Left renal pelvis (tissue), 4 donors: ENCODE measurements around the gene NNT. TPM values are rescaled to one million over a fixed set of nuclear protein-coding genes. Genes with fewer than 3 reads are reported as not detected.
"Not testable (repeated sequence)": the region's sequence is repeated elsewhere in the genome, so short reads cannot be mapped to it uniquely, and the experiment has no call there.

Source experiments
- DNase-seq, 4 donors: peaks; one replicate each; pipeline ENCODE4 v3.0.0-alpha.2; 2013; ENCODE audit warnings: low read depth in 4 of 4, low spot score in 3 of 4
- polyA plus RNA-seq, 4 donors: library from polyadenylated mRNA; unstranded; fragments of 120-200 nt; gene quantifications; one replicate each; pipeline ENCODE4 v1.2.1, GENCODE V29; 2013; ENCODE audit not compliant: insufficient read length in 4 of 4

NNT gene
- polyA plus RNA-seq, 4 donors: 71.8 to 143 (median 114) TPM

- DNase-seq: no peak
These were observed 56.1 kb downstream of the NNT start for GRCh38 chr5:43659075-43659474.

DNA sequence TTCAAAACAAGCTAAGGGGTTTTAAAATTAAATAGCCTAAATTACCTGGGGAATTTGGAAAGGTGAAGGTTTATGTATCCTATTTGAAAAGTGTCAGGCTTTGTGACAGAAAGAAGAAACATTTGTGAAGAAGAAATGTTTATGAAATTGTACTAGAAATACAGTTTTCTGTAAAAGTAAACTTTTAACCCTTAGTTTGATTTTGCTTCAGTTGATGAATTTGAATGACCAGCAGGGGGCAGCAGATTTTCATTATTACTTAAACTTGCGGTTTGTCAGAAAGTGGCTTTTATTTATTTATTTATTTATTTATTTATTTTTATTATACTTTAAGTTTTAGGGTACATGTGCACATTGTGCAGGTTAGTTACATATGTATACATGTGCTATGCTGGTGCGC is 58.1 kb downstream of the NNT start:
- no peak for DNase-seq

DNA sequence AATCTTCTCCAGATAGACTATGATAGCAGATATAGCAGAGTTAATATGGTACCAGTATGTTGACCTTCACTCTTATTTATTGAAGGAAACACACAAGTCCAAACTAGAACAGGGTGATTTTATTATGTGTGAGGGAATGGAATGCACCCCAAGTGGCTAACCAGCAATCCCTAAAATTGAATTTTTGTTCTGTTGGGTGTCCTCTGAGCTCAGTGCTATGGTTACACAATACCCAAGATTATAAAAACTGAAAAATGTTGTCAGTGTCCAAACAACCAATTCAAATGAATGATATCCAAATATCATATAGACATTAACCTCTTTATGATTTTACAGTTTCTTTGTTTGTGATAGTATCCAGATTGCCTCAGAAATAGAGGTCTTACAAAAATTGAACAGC is 60.9 kb downstream of the NNT start:
- DNase-seq: no peak

DNA sequence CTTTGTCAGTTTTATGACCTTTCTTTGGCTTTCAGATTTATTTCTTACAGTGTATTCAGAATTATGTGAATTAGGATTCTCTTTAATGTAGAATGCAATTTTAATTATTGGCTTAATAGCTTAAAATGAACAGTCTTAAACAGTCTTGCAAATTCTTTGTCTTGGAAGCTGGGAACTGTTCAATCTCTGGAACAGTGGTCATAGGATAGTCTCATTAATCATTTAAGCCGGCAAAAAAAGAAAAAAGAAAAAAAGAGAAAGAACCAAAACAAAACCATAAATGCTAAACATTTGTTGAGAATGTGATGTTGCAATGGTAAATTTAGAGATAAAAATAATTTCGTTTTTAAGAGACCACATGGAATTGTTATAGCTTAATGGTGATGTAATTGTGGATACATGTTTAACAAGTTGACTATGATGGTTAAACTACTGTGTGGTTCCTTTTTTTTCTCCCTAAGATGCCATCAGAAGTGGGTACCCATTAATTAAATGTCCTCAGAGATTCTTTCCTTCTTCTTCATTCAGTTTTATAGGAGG is 61.6 kb downstream of the NNT start:
- DNase-seq: no peak

- not testable (repeated sequence) for DNase-seq
These were observed 62.8 kb downstream of the NNT start for GRCh38 chr5:43665749-43666148.

GRCh38 chr5:43666728-43667127 is 63.7 kb downstream of the NNT start:
- not testable (repeated sequence) for DNase-seq

DNA sequence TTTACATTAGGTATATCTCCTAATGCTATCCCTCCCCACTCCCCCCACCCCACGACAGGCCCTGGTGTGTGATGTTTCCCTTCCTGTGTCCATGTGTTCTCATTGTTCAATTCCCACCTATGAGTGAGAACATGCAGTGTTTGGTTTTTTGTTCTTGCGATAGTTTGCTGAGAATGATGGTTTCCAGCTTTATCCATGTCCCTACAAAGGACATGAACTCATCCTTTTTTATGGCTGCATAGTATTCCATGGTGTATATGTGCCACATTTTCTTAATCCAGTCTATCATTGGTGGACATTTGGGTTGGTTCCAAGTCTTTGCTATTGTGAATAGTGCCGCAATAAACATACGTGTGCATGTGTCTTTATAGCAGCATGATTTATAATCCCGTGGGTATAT is 64.4 kb downstream of the NNT start:
- not testable (repeated sequence) for DNase-seq

- no peak for DNase-seq
These were observed 71.6 kb downstream of the NNT start for GRCh38 chr5:43674536-43674935.

DNA sequence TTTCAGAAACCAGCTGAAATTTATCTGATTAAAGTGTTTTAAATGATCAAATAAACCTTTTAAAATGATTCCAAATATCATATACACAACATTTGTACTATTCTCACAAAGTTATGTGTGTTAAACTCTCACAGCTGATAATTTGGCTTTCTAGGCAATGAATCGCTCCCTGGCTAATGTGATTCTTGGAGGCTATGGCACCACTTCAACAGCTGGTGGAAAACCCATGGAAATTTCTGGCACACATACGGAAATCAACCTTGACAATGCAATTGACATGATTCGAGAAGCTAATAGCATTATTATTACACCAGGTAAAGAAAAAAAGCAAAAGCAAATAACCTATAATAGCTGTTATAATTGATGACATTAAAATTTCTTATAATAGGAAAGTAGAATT is 72.4 kb downstream of the NNT start:
- no peak for DNase-seq

DNA sequence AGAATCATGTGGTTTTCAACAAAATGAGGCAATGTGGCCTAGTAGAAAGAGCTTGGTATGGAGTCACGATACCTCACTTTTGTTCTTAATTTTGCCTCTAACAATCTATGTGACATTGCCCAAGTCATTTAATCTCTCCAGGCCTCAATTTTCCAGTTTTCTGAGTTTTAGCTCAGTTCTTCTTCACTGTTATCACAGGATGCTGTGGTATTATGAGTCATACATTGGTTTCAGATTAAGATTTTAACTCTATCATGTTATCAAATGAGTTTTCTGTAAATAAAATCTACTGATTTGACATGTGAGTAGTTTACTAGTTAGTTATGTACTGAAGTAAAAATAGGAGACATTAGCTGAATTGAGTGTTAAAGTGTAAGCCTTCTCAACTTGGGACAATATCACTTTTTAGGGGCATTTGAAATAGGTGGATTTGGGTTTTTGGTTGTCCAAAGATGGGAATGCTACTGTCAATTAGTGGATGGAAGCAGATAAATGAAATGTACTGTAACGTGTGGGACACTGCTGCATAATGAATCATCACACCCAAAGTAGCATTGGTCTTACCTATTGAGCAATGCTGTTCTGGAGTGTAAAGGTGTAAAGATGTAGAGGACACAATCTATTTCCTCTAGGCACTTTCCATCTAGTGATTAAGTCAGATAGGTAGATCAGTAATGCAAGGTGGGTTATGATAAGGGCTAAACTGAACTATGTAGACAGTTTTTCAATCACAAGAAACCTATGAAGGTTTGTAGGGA is 73.3 kb downstream of the NNT start:
- DNase-seq: no peak

GRCh38 chr5:43677253-43677652 is 74.3 kb downstream of the NNT start:
- no peak for DNase-seq

- DNase-seq: no peak
These were observed 76.2 kb downstream of the NNT start for GRCh38 chr5:43679214-43679613.

- DNase-seq: no peak
These were observed 77.3 kb downstream of the NNT start for GRCh38 chr5:43680286-43680685.

- DNase-seq: no peak
These were observed 81.0 kb downstream of the NNT start for GRCh38 chr5:43683884-43684471.

GRCh38 chr5:43685252-43685950 is 82.4 kb downstream of the NNT start:
- DNase-seq: no peak

- no peak for DNase-seq
These were observed 84.3 kb downstream of the NNT start for GRCh38 chr5:43687275-43687674.

DNA sequence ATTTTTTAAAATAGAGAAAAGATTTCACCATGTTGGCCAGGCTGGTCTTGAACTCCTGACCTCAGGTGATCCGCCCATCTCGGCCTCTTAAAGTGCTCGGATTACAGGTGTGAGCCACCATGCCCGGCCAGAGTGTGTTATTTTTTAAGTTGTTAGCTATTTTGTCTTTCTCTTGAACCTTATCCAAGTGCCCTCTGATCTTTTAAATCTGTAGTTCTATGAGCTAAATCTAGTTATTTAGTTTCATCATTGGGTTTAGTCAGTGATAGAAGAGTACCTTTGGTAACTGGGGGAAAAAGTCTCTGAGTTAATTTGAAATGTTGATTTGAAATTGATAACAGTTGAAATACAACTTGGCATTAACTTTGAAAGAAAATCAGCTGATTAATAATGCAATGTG is 88.3 kb downstream of the NNT start:
- DNase-seq: no peak

DNA sequence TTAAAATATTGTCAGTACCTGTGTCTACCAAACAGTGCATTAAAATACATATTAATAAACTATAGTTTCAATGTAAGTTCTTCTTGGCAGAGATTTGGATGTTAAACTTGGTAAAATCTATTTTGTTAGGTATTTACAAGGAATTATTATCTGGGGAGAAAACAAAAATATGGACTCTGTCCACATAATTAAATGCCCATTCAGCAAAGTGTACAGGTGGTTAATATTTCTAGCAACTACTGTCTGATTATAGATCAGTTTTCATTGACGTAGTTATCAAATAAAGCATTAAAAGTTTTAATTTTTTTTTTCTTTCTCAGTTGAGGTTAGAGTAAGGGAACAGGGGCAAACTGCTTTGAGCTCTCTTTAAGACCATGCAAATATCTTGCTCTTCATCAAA is 88.9 kb downstream of the NNT start:
- DNase-seq: no peak

DNA sequence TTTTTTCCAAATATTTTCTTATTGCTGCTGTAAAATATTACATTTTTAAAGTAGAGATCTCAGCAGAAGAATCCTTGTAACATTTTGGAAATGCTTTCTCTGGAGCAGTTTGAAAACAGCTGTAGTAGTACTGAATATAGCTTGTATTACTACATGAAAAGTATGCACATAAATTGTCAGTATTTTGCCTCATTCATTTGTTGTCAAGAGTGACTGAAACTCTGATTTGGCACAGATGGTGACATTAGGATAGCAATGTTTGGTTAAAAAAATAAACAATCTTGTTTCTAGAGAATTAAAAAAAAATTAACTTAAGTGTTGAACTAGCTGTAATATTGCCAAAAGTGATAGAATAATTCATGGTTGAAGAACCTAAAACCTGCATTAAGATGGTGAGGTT is 90.4 kb downstream of the NNT start:
- DNase-seq: no peak

DNA sequence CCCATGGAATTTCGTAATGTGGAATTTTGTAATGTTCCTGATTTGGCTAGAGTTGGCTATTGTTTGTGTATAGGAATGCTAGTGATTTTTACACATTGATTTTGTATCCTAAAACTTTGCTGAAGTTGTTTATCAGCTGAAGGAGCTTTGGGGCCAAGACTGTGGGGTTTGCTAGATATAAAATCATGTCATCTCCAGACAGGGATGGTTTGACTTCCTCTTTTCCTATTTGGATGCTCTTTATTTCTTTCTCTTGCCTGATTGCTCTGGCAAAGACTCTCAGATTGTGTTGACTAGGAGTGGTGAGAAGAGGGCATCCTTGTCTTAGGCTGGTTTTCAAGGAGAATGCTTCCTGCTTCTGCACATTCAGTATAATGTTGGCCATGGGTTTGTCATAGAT is 91.0 kb downstream of the NNT start:
- DNase-seq: no peak

- not testable (repeated sequence) for DNase-seq
These were observed 93.5 kb downstream of the NNT start for GRCh38 chr5:43696444-43696843.

DNA sequence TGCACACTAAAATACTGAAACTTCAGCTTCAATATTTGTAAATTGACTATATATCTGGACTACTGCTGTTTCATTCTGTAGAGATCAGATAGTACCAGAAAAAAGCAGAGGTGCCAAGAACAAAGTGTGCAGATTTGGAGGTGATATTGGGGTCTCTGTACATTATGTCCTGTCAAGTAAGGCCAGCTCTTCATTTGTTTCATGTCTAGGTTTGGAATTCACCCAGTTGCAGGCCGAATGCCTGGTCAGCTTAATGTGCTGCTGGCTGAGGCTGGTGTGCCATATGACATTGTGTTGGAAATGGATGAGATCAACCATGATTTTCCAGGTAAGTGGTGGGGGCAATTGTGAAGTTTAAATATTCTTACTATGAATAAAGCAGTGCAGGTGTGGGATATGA is 96.9 kb downstream of the NNT start:
- DNase-seq: no peak
